ENCODE measurements around the gene TPRX1. TPM values are rescaled to one million over a fixed set of nuclear protein-coding genes. Genes with fewer than 3 reads are reported as not detected.
"Not testable (repeated sequence)": the region's sequence is repeated elsewhere in the genome, so short reads cannot be mapped to it uniquely, and the experiment has no call there.

The TPRX1 gene
- total RNA-seq, 3 donors from 2014 or later (not counting 1 experiment from before 2014, with no cell fraction given) = not detected

- Histone ChIP-seq H3K4me1 (ENCODE audit: control insufficient read depth, insufficient read depth, low read length) (peaks cover 8% of the 10 kb centered on the region), H3K27me3 (ENCODE audit: control insufficient read depth, insufficient read depth, low read length) (no peaks in the 10 kb centered on the region), H3K9me3 (ENCODE audit: control insufficient read depth, insufficient read depth, low read length) (no peaks in the 10 kb centered on the region), H3K4me3 (ENCODE audit: low read length) (no peak overlapping the region), H3K36me3 (ENCODE audit: control insufficient read depth, insufficient read depth, low read length) (no peaks in the 10 kb centered on the region), H3K27ac (ENCODE audit: low read length) (no peak overlapping the region)
- ATAC-seq (no peak), DNase-seq (no peak)
- no peaks in the 10 kb centered on the region for H3K9me3 Mint-ChIP-seq
- H3K27me3 Mint-ChIP-seq (ENCODE audit: low read depth in 2 of 2) = no peaks in the 10 kb centered on the region
- H3K36me3 Mint-ChIP-seq = no peaks in the 10 kb centered on the region
- 92% methylated on average over 1 of the region's 1 CpG for WGBS (ENCODE audit: insufficient coverage)
- H3K4me3 Mint-ChIP-seq = no peak overlapping the region
- TF ChIP-seq, protein P1, sequence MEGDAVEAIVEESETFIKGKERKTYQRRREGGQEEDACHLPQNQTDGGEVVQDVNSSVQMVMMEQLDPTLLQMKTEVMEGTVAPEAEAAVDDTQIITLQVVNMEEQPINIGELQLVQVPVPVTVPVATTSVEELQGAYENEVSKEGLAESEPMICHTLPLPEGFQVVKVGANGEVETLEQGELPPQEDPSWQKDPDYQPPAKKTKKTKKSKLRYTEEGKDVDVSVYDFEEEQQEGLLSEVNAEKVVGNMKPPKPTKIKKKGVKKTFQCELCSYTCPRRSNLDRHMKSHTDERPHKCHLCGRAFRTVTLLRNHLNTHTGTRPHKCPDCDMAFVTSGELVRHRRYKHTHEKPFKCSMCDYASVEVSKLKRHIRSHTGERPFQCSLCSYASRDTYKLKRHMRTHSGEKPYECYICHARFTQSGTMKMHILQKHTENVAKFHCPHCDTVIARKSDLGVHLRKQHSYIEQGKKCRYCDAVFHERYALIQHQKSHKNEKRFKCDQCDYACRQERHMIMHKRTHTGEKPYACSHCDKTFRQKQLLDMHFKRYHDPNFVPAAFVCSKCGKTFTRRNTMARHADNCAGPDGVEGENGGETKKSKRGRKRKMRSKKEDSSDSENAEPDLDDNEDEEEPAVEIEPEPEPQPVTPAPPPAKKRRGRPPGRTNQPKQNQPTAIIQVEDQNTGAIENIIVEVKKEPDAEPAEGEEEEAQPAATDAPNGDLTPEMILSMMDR (IDR thresholded peaks at IDR 0.05) = no peak
- H3K4me1 Mint-ChIP-seq = peaks cover 0 to 4% of the 10 kb centered on the region in 2 donors
- intact Hi-C loops (cut with micrococcal nuclease) = no loop called here
- no peak overlapping the region for H3K27ac Mint-ChIP-seq
Measured at GRCh38 chr19:47792616-47793015, 11.7 kb downstream of the TPRX1 start.

- peak; percentile 67 to 86 (median 80) for ATAC-seq
- DNase-seq = peak; percentile 72 to 88
- H3K27me3 ChIP-seq (ENCODE audit: control insufficient read depth, insufficient read depth, low read length) = no peaks in the 10 kb centered on the region
Measured at GRCh38 chr19:47790398-47790814, 13.9 kb downstream of the TPRX1 start.

GRCh38 chr19:47789811-47790210 lies 14.5 kb downstream of the TPRX1 start:
- WGBS (ENCODE audit: insufficient coverage) = 94% methylated on average over 13 of the region's 13 CpGs
- H3K4me3 Mint-ChIP-seq, H3K4me1 Mint-ChIP-seq: not testable (repeated sequence)

More at GRCh38 chr19:47790398-47790814, 13.9 kb downstream of the TPRX1 start:
- Mint-ChIP-seq H3K9me3 (no peaks in the 10 kb centered on the region), H3K27me3 (ENCODE audit: low read depth in 2 of 2) (no peaks in the 10 kb centered on the region), H3K4me3 (no peak overlapping the region), H3K36me3 (no peaks in the 10 kb centered on the region), H3K27ac (no peak overlapping the region), H3K4me1 (peaks cover 0 to 4% of the 10 kb centered on the region in 2 donors)
- Histone ChIP-seq H3K4me1 (ENCODE audit: control insufficient read depth, insufficient read depth, low read length) (peaks cover 8% of the 10 kb centered on the region), H3K27ac (ENCODE audit: low read length) (no peak overlapping the region), H3K36me3 (ENCODE audit: control insufficient read depth, insufficient read depth, low read length) (peaks cover 3% of the 10 kb centered on the region), H3K4me3 (ENCODE audit: low read length) (no peak overlapping the region), H3K9me3 (ENCODE audit: control insufficient read depth, insufficient read depth, low read length) (no peaks in the 10 kb centered on the region)
- 23% methylated on average over 9 of the region's 10 CpGs for WGBS (ENCODE audit: insufficient coverage)
- intact Hi-C loops (cut with micrococcal nuclease) = no loop called here
- TF ChIP-seq, protein P1 (IDR thresholded peaks at IDR 0.05) = peak; percentile 78

DNA sequence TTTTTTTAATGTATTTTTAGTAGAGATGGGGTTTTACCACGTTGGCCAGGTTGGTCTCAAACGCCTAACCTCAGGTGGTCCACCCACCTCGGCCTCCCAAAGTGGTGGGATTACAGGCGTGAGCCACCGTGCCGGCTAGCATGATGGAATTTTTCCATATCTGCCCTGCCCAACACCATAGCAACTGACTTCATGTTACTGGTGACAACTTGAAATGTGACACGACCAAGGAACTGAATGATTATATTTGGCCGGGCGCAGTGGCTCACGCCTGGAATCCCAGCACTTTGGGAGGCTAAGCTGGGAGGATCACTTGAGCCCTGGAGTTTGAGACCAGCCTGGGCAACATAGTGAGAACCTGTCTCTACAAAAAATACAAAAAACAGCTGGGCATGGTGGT lies 17.0 kb downstream of the TPRX1 start:
- H3K4me1 Mint-ChIP-seq; intact Hi-C loops (cut with micrococcal nuclease); H3K4me1 ChIP-seq (ENCODE audit: control insufficient read depth, insufficient read depth, low read length); H3K4me3 Mint-ChIP-seq; H3K9me3 ChIP-seq (ENCODE audit: control insufficient read depth, insufficient read depth, low read length); ATAC-seq; H3K27ac Mint-ChIP-seq; H3K27ac ChIP-seq (ENCODE audit: low read length); H3K36me3 Mint-ChIP-seq; H3K9me3 Mint-ChIP-seq; H3K27me3 Mint-ChIP-seq (ENCODE audit: low read depth in 2 of 2); H3K4me3 ChIP-seq (ENCODE audit: low read length); DNase-seq; H3K27me3 ChIP-seq (ENCODE audit: control insufficient read depth, insufficient read depth, low read length): not testable (repeated sequence)
- WGBS (ENCODE audit: insufficient coverage) = 90% methylated on average over 10 of the region's 10 CpGs
- H3K36me3 ChIP-seq (ENCODE audit: control insufficient read depth, insufficient read depth, low read length) = peaks cover 11% of the 10 kb centered on the region

More at GRCh38 chr19:47789811-47790210, 14.5 kb downstream of the TPRX1 start:
- H3K9me3 ChIP-seq (ENCODE audit: control insufficient read depth, insufficient read depth, low read length); H3K4me3 ChIP-seq (ENCODE audit: low read length); H3K27me3 Mint-ChIP-seq (ENCODE audit: low read depth in 2 of 2); H3K27me3 ChIP-seq (ENCODE audit: control insufficient read depth, insufficient read depth, low read length); H3K4me1 ChIP-seq (ENCODE audit: control insufficient read depth, insufficient read depth, low read length); H3K36me3 ChIP-seq (ENCODE audit: control insufficient read depth, insufficient read depth, low read length); H3K27ac ChIP-seq (ENCODE audit: low read length); ATAC-seq; DNase-seq; H3K36me3 Mint-ChIP-seq; H3K27ac Mint-ChIP-seq; H3K9me3 Mint-ChIP-seq: not testable (repeated sequence)
- intact Hi-C loops (cut with micrococcal nuclease) = loop anchor here (2.0 kb wide), 1 partner anchor 23 kb away; no protein-coding TSS in a partner anchor

Data from natural killer cell (primary cell).